Tibial nerve (tissue), 3 donors: ENCODE data around the gene DHX15.

Experiments
- CTCF ChIP-seq, 5 experiments: fragments of 200-600 bp in 3 of 5; fragments of 450-650 bp in 2 of 5; sonication (generic) in 3 of 5; IDR thresholded peaks; one replicate each; pipeline ENCODE4 v1.5.1; 2016 to 2019; ENCODE audit warnings: antibody characterized with exemption in 5 of 5, mild to moderate bottlenecking in 3 of 5, moderate library complexity in 2 of 5
- POLR2A ChIP-seq, 2 donors: fragments of 450-650 bp; IDR thresholded peaks; one replicate each; pipeline ENCODE4 v1.6.1; 2017; ENCODE audit warnings: antibody characterized with exemption in 2 of 2, mild to moderate bottlenecking in 2 of 2, moderate library complexity in 2 of 2

GRCh38 chr4:24560868-24561368 is 23.4 kb downstream of the DHX15 start:
- TF ChIP-seq CTCF (IDR thresholded peaks at IDR 0.05) (no peak), POLR2A (IDR thresholded peaks at IDR 0.05) (no peak)
